HG02763 (cell line): ENCODE data around the gene MYL10.
"Not testable (repeated sequence)": the region's sequence is repeated elsewhere in the genome, so short reads cannot be mapped to it uniquely, and the experiment has no call there.

ENCODE experiments used
- ATAC-seq: cut with Tn5 transposase; IDR thresholded peaks from one replicate; pipeline ENCODE4 v1.9.1; 2021; ENCODE audit warnings: mild to moderate bottlenecking, moderate library complexity; ENCODE audit not compliant: unreplicated experiment

The MYL10 gene

GRCh38 chr7:101657171-101657570 is 28.1 kb upstream of the MYL10 start:
- no peak for ATAC-seq

GRCh38 chr7:101651112-101651511 is 22.0 kb upstream of the MYL10 start:
- ATAC-seq, result no peak

- no peak for ATAC-seq
Measured at GRCh38 chr7:101650579-101651081, 21.5 kb upstream of the MYL10 start.

- ATAC-seq, result not testable (repeated sequence)
Measured at GRCh38 chr7:101647876-101648275, 18.8 kb upstream of the MYL10 start.

GRCh38 chr7:101645951-101646350 is 16.9 kb upstream of the MYL10 start:
- ATAC-seq, result no peak

GRCh38 chr7:101644879-101645278 is 15.8 kb upstream of the MYL10 start:
- ATAC-seq, result no peak

- ATAC-seq, result not testable (repeated sequence)
Measured at GRCh38 chr7:101639127-101639526, 10.0 kb upstream of the MYL10 start.

- no peak for ATAC-seq
Measured at GRCh38 chr7:101636822-101637623, 7.9 kb upstream of the MYL10 start.

- ATAC-seq, result no peak
Measured at GRCh38 chr7:101635484-101635883, 6.4 kb upstream of the MYL10 start.

GRCh38 chr7:101634196-101634717 is 5.2 kb upstream of the MYL10 start:
- ATAC-seq, result no peak

GRCh38 chr7:101633511-101633910 is 4.4 kb upstream of the MYL10 start:
- no peak for ATAC-seq

- no peak for ATAC-seq
Measured at GRCh38 chr7:101632641-101633040, 3.5 kb upstream of the MYL10 start.

- no peak for ATAC-seq
Measured at GRCh38 chr7:101631224-101631714, 2.2 kb upstream of the MYL10 start.

GRCh38 chr7:101630591-101630990 is 1.5 kb upstream of the MYL10 start:
- ATAC-seq, result no peak

GRCh38 chr7:101628522-101628921 is 574 bp downstream of the MYL10 start:
- ATAC-seq, result no peak

- no peak for ATAC-seq
Measured at GRCh38 chr7:101626758-101627157, 2.3 kb downstream of the MYL10 start.

GRCh38 chr7:101626069-101626671 is 2.9 kb downstream of the MYL10 start:
- no peak for ATAC-seq

- no peak for ATAC-seq
Measured at GRCh38 chr7:101625031-101625791, 3.9 kb downstream of the MYL10 start.

- no peak for ATAC-seq
Measured at GRCh38 chr7:101624246-101625001, 4.7 kb downstream of the MYL10 start.

- ATAC-seq, result no peak
Measured at GRCh38 chr7:101622609-101623173, 6.4 kb downstream of the MYL10 start.
